GM23338 (cell line): ENCODE results near the gene BLTP3B. TPM values are rescaled to one million over a fixed set of nuclear protein-coding genes. Genes with fewer than 3 reads are reported as not detected.

Experiments
- ATAC-seq: fragments of 200-7000 bp; cut with Tn5 transposase; 3 replicates; pipeline ENCODE4 v1.9.1; 2020
- DNase-seq: peaks from one replicate; pipeline ENCODE4 v3.0.0-alpha.2; 2015; ENCODE audit warnings: low spot score
- H2AFZ ChIP-seq: fragments of 200-600 bp; sonication (generic); 2 replicates; pipeline ENCODE4 v1.8.0; 2016; ENCODE audit warnings: antibody characterized with exemption, mild to moderate bottlenecking, moderate library complexity
- H3F3A ChIP-seq: fragments of 200-600 bp; sonication (generic); replicated peaks from 2 replicates; pipeline ENCODE4 v1.8.0; 2017; ENCODE audit warnings: antibody characterized with exemption, mixed run types, low read depth
- H3K27ac ChIP-seq: fragments of 200-600 bp; sonication (generic); 2 replicates; pipeline ENCODE4 v1.6.1; 2016; ENCODE audit warnings: low read depth
- H3K27me3 ChIP-seq: fragments of 200-600 bp; sonication (generic); 2 replicates; pipeline ENCODE4 v1.8.0; 2016; ENCODE audit warnings: mild to moderate bottlenecking, mixed run types, moderate library complexity; ENCODE audit not compliant: insufficient read depth
- H3K36me3 ChIP-seq: fragments of 200-600 bp; sonication (generic); 2 replicates; pipeline ENCODE4 v1.8.0; 2016; ENCODE audit warnings: mild to moderate bottlenecking; ENCODE audit not compliant: insufficient read depth
- H3K4me1 ChIP-seq: fragments of 200-600 bp; sonication (generic); 2 replicates; pipeline ENCODE4 v1.8.0; 2016; ENCODE audit warnings: mild to moderate bottlenecking, moderate library complexity; ENCODE audit not compliant: insufficient read depth
- H3K4me2 ChIP-seq: fragments of 200-600 bp; sonication (generic); 2 replicates; pipeline ENCODE4 v1.7.1; 2017; ENCODE audit warnings: mixed run types
- H3K4me3 ChIP-seq: fragments of 200-600 bp; sonication (generic); 2 replicates; pipeline ENCODE4 v1.6.1; 2016; ENCODE audit warnings: mixed run types
- H3K79me2 ChIP-seq: fragments of 200-600 bp; sonication (generic); replicated peaks from 2 replicates; pipeline ENCODE4 v1.8.0; 2017; ENCODE audit warnings: mild to moderate bottlenecking; ENCODE audit not compliant: insufficient read depth
- H3K9me2 ChIP-seq: fragments of 200-600 bp; sonication (generic); 2 replicates; pipeline ENCODE4 v1.8.0; 2017; ENCODE audit not compliant: insufficient read depth
- H4K20me1 ChIP-seq: fragments of 200-600 bp; sonication (generic); replicated peaks from 2 replicates; pipeline ENCODE4 v1.8.0; 2017; ENCODE audit warnings: mild to moderate bottlenecking; ENCODE audit not compliant: insufficient read depth
- H3K27ac Mint-ChIP-seq: 2 replicates; pipeline ENCODE4 v1.8.0; 2020; ENCODE audit warnings: inconsistent platforms, mild to moderate bottlenecking, moderate library complexity, mixed read lengths
- H3K27me3 Mint-ChIP-seq: 3 replicates; pipeline ENCODE4 v1.8.0; 2022; ENCODE audit warnings: low read depth, mild to moderate bottlenecking, moderate library complexity, mixed read lengths, inconsistent platforms; ENCODE audit not compliant: insufficient read depth, poor library complexity
- H3K36me3 Mint-ChIP-seq: 3 replicates; pipeline ENCODE4 v1.8.0; 2021; ENCODE audit warnings: low read depth, mild to moderate bottlenecking, inconsistent platforms, moderate library complexity, mixed read lengths
- H3K4me1 Mint-ChIP-seq: 3 replicates; pipeline ENCODE4 v1.8.0; 2020; ENCODE audit warnings: mild to moderate bottlenecking, inconsistent platforms, mixed read lengths
- H3K4me3 Mint-ChIP-seq: 3 replicates; pipeline ENCODE4 v1.8.0; 2021; ENCODE audit warnings: moderate library complexity, mild to moderate bottlenecking, inconsistent platforms, mixed read lengths
- H3K9me3 Mint-ChIP-seq: 3 replicates; pipeline ENCODE4 v1.8.0; 2020; ENCODE audit warnings: moderate library complexity, mild to moderate bottlenecking, inconsistent platforms, mixed read lengths
- polyA plus RNA-seq: library from polyadenylated mRNA; unstranded; fragments of >200 nt; fragmentation: Nextera tagmentation; extraction: Ambion mirVana; gene quantifications from 2 replicates; pipeline ENCODE4 v1.2.1, GENCODE V29; 2016
- total RNA-seq: library from RNA; depleted of rRNA; stranded (reverse); fragments of >200 nt; shearing (Covaris generic); gene quantifications from 2 replicates; pipeline ENCODE4 v1.2.3, GENCODE V29; 2014
- TF ChIP-seq, protein P1 (sequence below), 2 experiments: fragments of 200-600 bp in 1 of 2; sonication (generic) in 1 of 2; conservative IDR thresholded peaks; 2 replicates each; pipeline versions ENCODE4 v1.5.1 to v1.6.1; 2016 to 2017; ENCODE audit warnings: antibody characterized with exemption in 2 of 2, low read depth in 2 of 2, mild to moderate bottlenecking in 2 of 2, moderate library complexity in 1 of 2
- TF ChIP-seq, protein P2 (sequence below): fragments of 250-450 bp; sonication (Bioruptor Pico); IDR thresholded peaks from 2 replicates; pipeline ENCODE4 v1.5.0; 2020; ENCODE audit warnings: mild to moderate bottlenecking, moderate library complexity
- TF ChIP-seq, protein P3 (sequence below): IDR thresholded peaks from 2 replicates; pipeline ENCODE4 v1.6.1; 2016; ENCODE audit warnings: antibody characterized with exemption

The BLTP3B gene
- total and polyA plus RNA-seq, 2 experiments from 2014 or later: 11.2 to 35.8 TPM

DNA sequence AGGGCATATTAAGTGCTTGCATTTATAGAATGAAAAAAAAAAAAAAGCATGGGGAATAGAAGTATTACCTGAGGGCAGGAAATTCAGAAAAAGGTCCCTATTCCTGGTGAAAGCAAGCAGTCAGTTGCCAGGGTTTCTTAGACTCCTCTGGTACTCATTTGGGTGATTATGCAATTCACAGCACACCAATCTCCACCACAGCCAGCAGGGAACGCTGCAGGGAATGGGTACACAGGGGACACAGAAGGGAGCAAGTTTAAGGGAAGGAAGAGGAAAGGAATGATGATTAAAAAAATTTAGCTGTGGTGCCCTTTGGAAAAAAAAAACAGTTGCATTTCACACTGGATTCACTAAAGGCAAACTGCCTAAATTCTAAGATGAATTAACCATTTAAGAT, 14.2 kb downstream of the BLTP3B start:
- TF ChIP-seq, protein P1, sequence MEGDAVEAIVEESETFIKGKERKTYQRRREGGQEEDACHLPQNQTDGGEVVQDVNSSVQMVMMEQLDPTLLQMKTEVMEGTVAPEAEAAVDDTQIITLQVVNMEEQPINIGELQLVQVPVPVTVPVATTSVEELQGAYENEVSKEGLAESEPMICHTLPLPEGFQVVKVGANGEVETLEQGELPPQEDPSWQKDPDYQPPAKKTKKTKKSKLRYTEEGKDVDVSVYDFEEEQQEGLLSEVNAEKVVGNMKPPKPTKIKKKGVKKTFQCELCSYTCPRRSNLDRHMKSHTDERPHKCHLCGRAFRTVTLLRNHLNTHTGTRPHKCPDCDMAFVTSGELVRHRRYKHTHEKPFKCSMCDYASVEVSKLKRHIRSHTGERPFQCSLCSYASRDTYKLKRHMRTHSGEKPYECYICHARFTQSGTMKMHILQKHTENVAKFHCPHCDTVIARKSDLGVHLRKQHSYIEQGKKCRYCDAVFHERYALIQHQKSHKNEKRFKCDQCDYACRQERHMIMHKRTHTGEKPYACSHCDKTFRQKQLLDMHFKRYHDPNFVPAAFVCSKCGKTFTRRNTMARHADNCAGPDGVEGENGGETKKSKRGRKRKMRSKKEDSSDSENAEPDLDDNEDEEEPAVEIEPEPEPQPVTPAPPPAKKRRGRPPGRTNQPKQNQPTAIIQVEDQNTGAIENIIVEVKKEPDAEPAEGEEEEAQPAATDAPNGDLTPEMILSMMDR (conservative IDR thresholded peaks at IDR 0.05; ENCODE audit: low read depth in 2 of 2): peak; percentile 58 to 79
- TF ChIP-seq, protein P2, sequence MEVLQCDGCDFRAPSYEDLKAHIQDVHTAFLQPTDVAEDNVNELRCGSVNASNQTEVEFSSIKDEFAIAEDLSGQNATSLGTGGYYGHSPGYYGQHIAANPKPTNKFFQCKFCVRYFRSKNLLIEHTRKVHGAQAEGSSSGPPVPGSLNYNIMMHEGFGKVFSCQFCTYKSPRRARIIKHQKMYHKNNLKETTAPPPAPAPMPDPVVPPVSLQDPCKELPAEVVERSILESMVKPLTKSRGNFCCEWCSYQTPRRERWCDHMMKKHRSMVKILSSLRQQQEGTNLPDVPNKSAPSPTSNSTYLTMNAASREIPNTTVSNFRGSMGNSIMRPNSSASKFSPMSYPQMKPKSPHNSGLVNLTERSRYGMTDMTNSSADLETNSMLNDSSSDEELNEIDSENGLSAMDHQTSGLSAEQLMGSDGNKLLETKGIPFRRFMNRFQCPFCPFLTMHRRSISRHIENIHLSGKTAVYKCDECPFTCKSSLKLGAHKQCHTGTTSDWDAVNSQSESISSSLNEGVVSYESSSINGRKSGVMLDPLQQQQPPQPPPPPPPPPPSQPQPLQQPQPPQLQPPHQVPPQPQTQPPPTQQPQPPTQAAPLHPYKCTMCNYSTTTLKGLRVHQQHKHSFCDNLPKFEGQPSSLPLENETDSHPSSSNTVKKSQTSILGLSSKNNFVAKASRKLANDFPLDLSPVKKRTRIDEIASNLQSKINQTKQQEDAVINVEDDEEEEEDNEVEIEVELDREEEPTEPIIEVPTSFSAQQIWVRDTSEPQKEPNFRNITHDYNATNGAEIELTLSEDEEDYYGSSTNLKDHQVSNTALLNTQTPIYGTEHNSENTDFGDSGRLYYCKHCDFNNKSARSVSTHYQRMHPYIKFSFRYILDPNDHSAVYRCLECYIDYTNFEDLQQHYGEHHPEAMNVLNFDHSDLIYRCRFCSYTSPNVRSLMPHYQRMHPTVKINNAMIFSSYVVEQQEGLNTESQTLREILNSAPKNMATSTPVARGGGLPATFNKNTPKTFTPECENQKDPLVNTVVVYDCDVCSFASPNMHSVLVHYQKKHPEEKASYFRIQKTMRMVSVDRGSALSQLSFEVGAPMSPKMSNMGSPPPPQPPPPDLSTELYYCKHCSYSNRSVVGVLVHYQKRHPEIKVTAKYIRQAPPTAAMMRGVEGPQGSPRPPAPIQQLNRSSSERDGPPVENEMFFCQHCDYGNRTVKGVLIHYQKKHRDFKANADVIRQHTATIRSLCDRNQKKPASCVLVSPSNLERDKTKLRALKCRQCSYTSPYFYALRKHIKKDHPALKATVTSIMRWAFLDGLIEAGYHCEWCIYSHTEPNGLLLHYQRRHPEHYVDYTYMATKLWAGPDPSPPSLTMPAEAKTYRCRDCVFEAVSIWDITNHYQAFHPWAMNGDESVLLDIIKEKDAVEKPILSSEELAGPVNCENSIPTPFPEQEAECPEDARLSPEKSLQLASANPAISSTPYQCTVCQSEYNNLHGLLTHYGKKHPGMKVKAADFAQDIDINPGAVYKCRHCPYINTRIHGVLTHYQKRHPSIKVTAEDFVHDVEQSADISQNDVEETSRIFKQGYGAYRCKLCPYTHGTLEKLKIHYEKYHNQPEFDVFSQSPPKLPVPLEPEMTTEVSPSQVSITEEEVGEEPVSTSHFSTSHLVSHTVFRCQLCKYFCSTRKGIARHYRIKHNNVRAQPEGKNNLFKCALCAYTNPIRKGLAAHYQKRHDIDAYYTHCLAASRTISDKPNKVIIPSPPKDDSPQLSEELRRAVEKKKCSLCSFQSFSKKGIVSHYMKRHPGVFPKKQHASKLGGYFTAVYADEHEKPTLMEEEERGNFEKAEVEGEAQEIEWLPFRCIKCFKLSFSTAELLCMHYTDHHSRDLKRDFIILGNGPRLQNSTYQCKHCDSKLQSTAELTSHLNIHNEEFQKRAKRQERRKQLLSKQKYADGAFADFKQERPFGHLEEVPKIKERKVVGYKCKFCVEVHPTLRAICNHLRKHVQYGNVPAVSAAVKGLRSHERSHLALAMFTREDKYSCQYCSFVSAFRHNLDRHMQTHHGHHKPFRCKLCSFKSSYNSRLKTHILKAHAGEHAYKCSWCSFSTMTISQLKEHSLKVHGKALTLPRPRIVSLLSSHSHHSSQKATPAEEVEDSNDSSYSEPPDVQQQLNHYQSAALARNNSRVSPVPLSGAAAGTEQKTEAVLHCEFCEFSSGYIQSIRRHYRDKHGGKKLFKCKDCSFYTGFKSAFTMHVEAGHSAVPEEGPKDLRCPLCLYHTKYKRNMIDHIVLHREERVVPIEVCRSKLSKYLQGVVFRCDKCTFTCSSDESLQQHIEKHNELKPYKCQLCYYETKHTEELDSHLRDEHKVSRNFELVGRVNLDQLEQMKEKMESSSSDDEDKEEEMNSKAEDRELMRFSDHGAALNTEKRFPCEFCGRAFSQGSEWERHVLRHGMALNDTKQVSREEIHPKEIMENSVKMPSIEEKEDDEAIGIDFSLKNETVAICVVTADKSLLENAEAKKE (CRISPR knock-in tag): no peak
- TF ChIP-seq, protein P3, sequence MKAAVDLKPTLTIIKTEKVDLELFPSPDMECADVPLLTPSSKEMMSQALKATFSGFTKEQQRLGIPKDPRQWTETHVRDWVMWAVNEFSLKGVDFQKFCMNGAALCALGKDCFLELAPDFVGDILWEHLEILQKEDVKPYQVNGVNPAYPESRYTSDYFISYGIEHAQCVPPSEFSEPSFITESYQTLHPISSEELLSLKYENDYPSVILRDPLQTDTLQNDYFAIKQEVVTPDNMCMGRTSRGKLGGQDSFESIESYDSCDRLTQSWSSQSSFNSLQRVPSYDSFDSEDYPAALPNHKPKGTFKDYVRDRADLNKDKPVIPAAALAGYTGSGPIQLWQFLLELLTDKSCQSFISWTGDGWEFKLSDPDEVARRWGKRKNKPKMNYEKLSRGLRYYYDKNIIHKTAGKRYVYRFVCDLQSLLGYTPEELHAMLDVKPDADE: no peak
- Mint-ChIP-seq H3K27ac (no peak overlapping the region), H3K4me1 (peaks cover 26% of the 10 kb centered on the region), H3K27me3 (peaks cover 1% of the 10 kb centered on the region), H3K9me3 (peaks cover 5% of the 10 kb centered on the region; the same call in 2 of the 3 replicates), H3K36me3 (peaks cover 10% of the 10 kb centered on the region; the same call in 2 of the 3 replicates), H3K4me3 (no peak overlapping the region)
- DNase-seq: peak; percentile 82
- Histone ChIP-seq H3K4me3 (no peak overlapping the region), H3F3A (no peaks in the 10 kb centered on the region), H2AFZ (no peak overlapping the region), H3K4me1 (peaks cover 11% of the 10 kb centered on the region), H3K27ac (no peak overlapping the region), H3K9me2 (no peaks in the 10 kb centered on the region), H3K79me2 (peaks cover 94% of the 10 kb centered on the region), H3K27me3 (no peaks in the 10 kb centered on the region), H3K4me2 (no peak overlapping the region; the same call in 1 of the 2 replicates), H3K36me3 (no peaks in the 10 kb centered on the region), H4K20me1 (peaks cover 23% of the 10 kb centered on the region)
- peak; percentile 99 for ATAC-seq
